Measurements from ENCODE around the gene ACAD10.

DNA sequence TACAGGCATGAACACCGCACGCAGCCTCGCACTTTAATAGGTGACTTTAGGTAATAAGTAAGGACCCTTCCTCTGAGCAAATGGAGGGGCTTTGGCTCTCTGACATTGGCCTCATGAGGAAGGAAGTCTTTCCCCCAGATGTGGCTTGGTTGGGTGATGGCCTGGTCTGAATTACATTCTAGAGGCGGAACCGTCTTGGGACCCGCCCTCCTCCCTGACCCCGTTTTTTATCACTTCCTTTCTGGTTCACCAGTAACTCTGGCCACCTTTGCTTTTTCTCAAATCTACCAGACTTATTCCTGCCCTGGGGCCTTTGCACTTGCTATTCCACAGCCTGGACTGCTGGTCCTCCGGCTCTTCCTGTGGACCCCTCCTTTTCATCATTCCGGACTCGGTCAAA, 94.3 kb downstream of the ACAD10 start:
- TF ChIP-seq GATA3 (IDR thresholded peaks at IDR 0.05; ENCODE audit: low read depth, low read length) (no peak), GATA2 (IDR thresholded peaks at IDR 0.05; ENCODE audit: low read depth, low read length) (no peak)
